Neural cell (in vitro differentiated cells): ENCODE data around the gene HPS1.
"Not testable (repeated sequence)": the region's sequence is repeated elsewhere in the genome, so short reads cannot be mapped to it uniquely, and the experiment has no call there.

Experiments used
- CTCF ChIP-seq: fragments of 450-650 bp; IDR thresholded peaks from 2 replicates; pipeline ENCODE4 v1.5.1; 2014; ENCODE audit warnings: antibody characterized with exemption, mild to moderate bottlenecking, moderate library complexity; ENCODE audit not compliant: poor library complexity, severe bottlenecking
- EZH2 ChIP-seq: fragments of 200-600, 300-800 bp; shearing (Covaris generic), sonication (generic); IDR thresholded peaks from 2 replicates; pipeline ENCODE4 v1.6.1; 2014; ENCODE audit warnings: antibody characterized with exemption, low read length, borderline replicate concordance, mild to moderate bottlenecking; ENCODE audit not compliant: insufficient read depth, poor library complexity, severe bottlenecking
- MXI1 ChIP-seq: fragments of 450-650 bp; conservative IDR thresholded peaks from 2 replicates; pipeline ENCODE4 v1.6.1; 2014; ENCODE audit warnings: antibody characterized with exemption, mild to moderate bottlenecking; ENCODE audit not compliant: poor library complexity, severe bottlenecking
- RAD21 ChIP-seq: fragments of 450-650 bp; conservative IDR thresholded peaks from 2 replicates; pipeline ENCODE4 v1.6.1; 2014; ENCODE audit warnings: antibody characterized with exemption, mild to moderate bottlenecking, moderate library complexity

GRCh38 chr10:98383134-98383667 is 63.5 kb downstream of the HPS1 start:
- not testable (repeated sequence) for TF ChIP-seq EZH2, CTCF, RAD21, MXI1
